Measurements from ENCODE around the gene FXYD1. TPM values are rescaled to one million over a fixed set of nuclear protein-coding genes. Genes with fewer than 3 reads are reported as not detected.

Gene FXYD1
- polyA plus RNA-seq, 1 of the 3 experiments (the other 2 are of a cell fraction), result 0.12 TPM

DNA sequence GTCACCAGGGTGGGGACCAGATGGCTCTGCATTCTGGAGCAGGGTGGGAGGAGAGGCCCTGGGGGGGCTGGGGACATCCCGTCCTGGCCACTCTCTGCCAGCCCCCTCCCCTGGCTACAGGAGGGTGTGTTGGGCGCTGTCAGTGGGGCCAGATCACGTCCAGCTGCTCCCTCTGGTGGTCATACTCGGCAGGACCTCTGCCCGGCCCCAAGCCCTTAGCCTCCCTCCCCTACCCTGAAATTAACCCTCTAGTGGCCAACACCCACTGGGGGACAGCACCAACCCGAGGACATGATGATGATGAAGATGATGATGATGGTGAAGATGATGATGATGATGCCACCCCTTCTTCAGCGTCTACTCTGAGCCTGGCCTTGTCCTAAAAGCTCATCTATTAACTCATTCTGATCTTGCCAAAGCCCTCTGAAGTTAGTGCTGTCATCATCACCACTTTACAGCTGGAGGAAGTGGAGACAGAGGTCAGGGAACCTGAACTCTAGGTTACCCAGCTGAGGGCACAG is 3.2 kb upstream of the FXYD1 start (continued):
- TF ChIP-seq RCOR1 (IDR thresholded peaks at IDR 0.05; ENCODE audit: low read length) (no peak), EP300 (IDR thresholded peaks at IDR 0.05; ENCODE audit: borderline replicate concordance in 1 of 2, low read depth in 1 of 2, low read length in 1 of 2) (0 out of 4 replicates have a peak, but pooled peaks of 1 of the 2 experiments have one; percentile 14)

- DNase-seq, result no peak
- Histone ChIP-seq H3K4me3 (ENCODE audit: low read depth in 2 of 2, low read length in 1 of 2) (no peak overlapping the region), H3K4me1 (ENCODE audit: control insufficient read depth in 1 of 2, insufficient read depth in 2 of 2, low read depth in 1 of 2, low read length in 1 of 2) (peaks cover 0 to 12% of the 10 kb centered on the region in 2 experiments; a peak in 2 of 4 replicates), H3F3A (replicated peaks; ENCODE audit: insufficient read depth) (no peaks in the 10 kb centered on the region), H3K79me2 (ENCODE audit: insufficient read depth) (no peaks in the 10 kb centered on the region), H3K27ac (ENCODE audit: low read depth in 2 of 2, low read length in 1 of 2) (no peak overlapping the region), H2AFZ (ENCODE audit: low read depth) (no peak overlapping the region), H3K9ac (no peak overlapping the region), H3K36me3 (replicated peaks in 1 of 2; ENCODE audit: control insufficient read depth in 1 of 2, insufficient read depth in 2 of 2, low read length in 1 of 2) (no peaks in the 10 kb centered on the region), H3K27me3 (ENCODE audit: insufficient read depth) (peaks cover 15% of the 10 kb centered on the region; the same call in 1 of the 2 replicates), H3K9me2 (no peaks in the 10 kb centered on the region), H3K9me3 (no peaks in the 10 kb centered on the region), H3K4me2 (no peak overlapping the region), H4K20me1 (ENCODE audit: insufficient read depth) (no peaks in the 10 kb centered on the region)
- POLR2A ChIA-PET, result no interaction called here
- no peak for TF ChIP-seq RXRA (IDR thresholded peaks at IDR 0.05; ENCODE audit: borderline replicate concordance, low read depth)
- no peak for TF ChIP-seq RFX5 (IDR thresholded peaks at IDR 0.05; ENCODE audit: low read length)
- no peak for TF ChIP-seq RAD21 (IDR thresholded peaks at IDR 0.05; ENCODE audit: low read length)
- CTCF ChIA-PET, result interaction anchor here (0.5 to 5.4 kb wide), 28 partner anchors 9 to 498 kb away, joined by 3 to 66 read pairs (median 5); partner anchors contain the start of genes FXYD3 and USF2
- WGBS (ENCODE audit: low lambda C conversion rate), result 67% methylated on average over 5 of the region's 11 CpGs
These were observed 2.4 kb upstream of the FXYD1 start for GRCh38 chr19:35136231-35136630.

- ChIA-PET CTCF (interaction anchor here (0.7 to 5.4 kb wide), 10 partner anchors 8 to 92 kb away, joined by 3 to 66 read pairs (median 16); partner anchors contain the start of gene FXYD3), POLR2A (no interaction called here)
- Histone ChIP-seq H3K27me3 (ENCODE audit: insufficient read depth) (peaks cover 16% of the 10 kb centered on the region; the same call in 1 of the 2 replicates), H3K9me3 (no peaks in the 10 kb centered on the region), H3K4me2 (no peak overlapping the region), H3K4me3 (ENCODE audit: low read depth in 2 of 2, low read length in 1 of 2) (no peak overlapping the region), H4K20me1 (ENCODE audit: insufficient read depth) (no peaks in the 10 kb centered on the region), H3K79me2 (ENCODE audit: insufficient read depth) (no peaks in the 10 kb centered on the region), H3K4me1 (ENCODE audit: control insufficient read depth in 1 of 2, insufficient read depth in 2 of 2, low read depth in 1 of 2, low read length in 1 of 2) (peaks cover 0 to 17% of the 10 kb centered on the region in 2 experiments; a peak in 2 of 4 replicates), H2AFZ (ENCODE audit: low read depth) (no peak overlapping the region), H3K36me3 (replicated peaks in 1 of 2; ENCODE audit: control insufficient read depth in 1 of 2, insufficient read depth in 2 of 2, low read length in 1 of 2) (no peaks in the 10 kb centered on the region), H3K27ac (ENCODE audit: low read depth in 2 of 2, low read length in 1 of 2) (no peak overlapping the region), H3K9me2 (no peaks in the 10 kb centered on the region), H3K9ac (no peak overlapping the region), H3F3A (replicated peaks; ENCODE audit: insufficient read depth) (peaks cover 6% of the 10 kb centered on the region)
- TF ChIP-seq FOXJ3 (CRISPR knock-in tag; IDR thresholded peaks at IDR 0.05), result no peak
- TF ChIP-seq TCF12 (IDR thresholded peaks at IDR 0.05), result no peak
- no peak for TF ChIP-seq RFX5 (IDR thresholded peaks at IDR 0.05; ENCODE audit: low read length)
- no peak for TF ChIP-seq RXRA (IDR thresholded peaks at IDR 0.05; ENCODE audit: borderline replicate concordance, low read depth)
- TF ChIP-seq IRF3 (IDR thresholded peaks at IDR 0.05; ENCODE audit: low read depth, low read length), result no peak
- TF ChIP-seq, protein P1, sequence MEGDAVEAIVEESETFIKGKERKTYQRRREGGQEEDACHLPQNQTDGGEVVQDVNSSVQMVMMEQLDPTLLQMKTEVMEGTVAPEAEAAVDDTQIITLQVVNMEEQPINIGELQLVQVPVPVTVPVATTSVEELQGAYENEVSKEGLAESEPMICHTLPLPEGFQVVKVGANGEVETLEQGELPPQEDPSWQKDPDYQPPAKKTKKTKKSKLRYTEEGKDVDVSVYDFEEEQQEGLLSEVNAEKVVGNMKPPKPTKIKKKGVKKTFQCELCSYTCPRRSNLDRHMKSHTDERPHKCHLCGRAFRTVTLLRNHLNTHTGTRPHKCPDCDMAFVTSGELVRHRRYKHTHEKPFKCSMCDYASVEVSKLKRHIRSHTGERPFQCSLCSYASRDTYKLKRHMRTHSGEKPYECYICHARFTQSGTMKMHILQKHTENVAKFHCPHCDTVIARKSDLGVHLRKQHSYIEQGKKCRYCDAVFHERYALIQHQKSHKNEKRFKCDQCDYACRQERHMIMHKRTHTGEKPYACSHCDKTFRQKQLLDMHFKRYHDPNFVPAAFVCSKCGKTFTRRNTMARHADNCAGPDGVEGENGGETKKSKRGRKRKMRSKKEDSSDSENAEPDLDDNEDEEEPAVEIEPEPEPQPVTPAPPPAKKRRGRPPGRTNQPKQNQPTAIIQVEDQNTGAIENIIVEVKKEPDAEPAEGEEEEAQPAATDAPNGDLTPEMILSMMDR (IDR thresholded peaks at IDR 0.05), result no peak
- no peak for TF ChIP-seq YY1 (IDR thresholded peaks at IDR 0.05; ENCODE audit: low read depth)
- no peak for TF ChIP-seq POLR2AphosphoS5 (IDR thresholded peaks at IDR 0.05; ENCODE audit: low read depth, low read length)
- TF ChIP-seq, protein P2, sequence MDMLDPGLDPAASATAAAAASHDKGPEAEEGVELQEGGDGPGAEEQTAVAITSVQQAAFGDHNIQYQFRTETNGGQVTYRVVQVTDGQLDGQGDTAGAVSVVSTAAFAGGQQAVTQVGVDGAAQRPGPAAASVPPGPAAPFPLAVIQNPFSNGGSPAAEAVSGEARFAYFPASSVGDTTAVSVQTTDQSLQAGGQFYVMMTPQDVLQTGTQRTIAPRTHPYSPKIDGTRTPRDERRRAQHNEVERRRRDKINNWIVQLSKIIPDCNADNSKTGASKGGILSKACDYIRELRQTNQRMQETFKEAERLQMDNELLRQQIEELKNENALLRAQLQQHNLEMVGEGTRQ (IDR thresholded peaks at IDR 0.05; ENCODE audit: borderline replicate concordance, low read depth, low read length), result no peak
- no peak for TF ChIP-seq USF1 (IDR thresholded peaks at IDR 0.05; ENCODE audit: borderline replicate concordance, low read depth)
- WGBS (ENCODE audit: low lambda C conversion rate), result 62% methylated on average over 9 of the region's 9 CpGs
- no peak for DNase-seq
These were observed 1.5 kb upstream of the FXYD1 start for GRCh38 chr19:35136977-35137702.

All from SK-N-SH (cell line).